Stimulated activated CD8-positive, alpha-beta memory T cell treated with anti-CD3 and anti-CD28 coated beads, Interleukin-15, amount 100 ng/mL, for 48 hours (primary cell): Measurements from ENCODE around the gene NOX3.
"Not testable (repeated sequence)": the region's sequence is repeated elsewhere in the genome, so short reads cannot be mapped to it uniquely, and the experiment has no call there.

ENCODE experiments used
- DNase-seq, 2 donors: peaks; one replicate each; pipeline ENCODE4 v3.0.0-alpha.2; 2020; ENCODE audit warnings: low read depth in 2 of 2

Gene NOX3

DNA sequence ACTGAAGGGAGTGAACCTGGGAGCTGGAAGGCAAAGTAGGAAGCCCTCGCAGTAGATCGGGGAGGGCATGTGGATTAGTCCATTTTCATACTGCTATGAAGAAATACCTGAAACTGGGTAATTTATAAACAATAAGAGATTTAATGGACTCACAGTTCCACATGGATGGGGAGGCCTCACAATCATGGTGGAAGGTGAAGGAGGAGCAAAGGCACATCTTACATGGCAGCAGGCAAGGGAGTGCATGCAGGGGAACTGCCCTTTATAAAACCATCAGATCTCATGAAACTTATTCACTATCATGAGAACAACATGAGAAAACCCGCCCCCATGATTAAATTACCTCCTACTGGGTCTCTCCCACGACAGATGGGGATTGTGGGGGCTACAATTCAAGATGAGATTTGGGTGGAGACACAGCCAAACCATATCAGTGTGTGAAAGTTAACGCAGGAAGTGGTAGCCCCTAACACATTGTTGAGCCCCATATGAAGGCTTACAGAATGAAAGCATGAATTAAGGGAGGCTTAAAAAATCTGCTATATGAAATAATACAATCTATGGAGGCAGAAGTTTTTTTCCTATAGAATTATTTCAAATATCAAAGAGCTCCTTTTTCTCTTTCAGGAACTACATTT is 15.5 kb upstream of the NOX3 start:
- not testable (repeated sequence) for DNase-seq

DNA sequence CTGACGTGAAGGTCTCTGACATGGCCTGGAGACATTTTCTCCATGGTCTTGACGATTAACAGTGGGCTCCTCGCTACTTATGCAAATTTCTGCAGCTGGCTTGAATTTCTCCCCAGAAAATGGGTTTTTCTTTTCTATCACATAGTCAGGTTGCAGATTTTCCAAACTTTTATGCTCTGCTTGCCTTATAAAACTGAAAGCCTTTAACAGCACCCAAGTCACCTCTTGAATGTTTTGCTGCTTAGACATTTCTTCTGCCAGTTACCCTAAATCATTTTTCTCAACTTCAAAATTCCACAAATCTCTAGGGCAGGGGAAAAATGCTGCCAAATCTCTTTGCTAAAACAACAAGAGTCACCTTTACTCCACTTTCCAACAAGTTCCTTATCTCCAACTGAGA is 12.9 kb upstream of the NOX3 start:
- DNase-seq, result not testable (repeated sequence)

DNA sequence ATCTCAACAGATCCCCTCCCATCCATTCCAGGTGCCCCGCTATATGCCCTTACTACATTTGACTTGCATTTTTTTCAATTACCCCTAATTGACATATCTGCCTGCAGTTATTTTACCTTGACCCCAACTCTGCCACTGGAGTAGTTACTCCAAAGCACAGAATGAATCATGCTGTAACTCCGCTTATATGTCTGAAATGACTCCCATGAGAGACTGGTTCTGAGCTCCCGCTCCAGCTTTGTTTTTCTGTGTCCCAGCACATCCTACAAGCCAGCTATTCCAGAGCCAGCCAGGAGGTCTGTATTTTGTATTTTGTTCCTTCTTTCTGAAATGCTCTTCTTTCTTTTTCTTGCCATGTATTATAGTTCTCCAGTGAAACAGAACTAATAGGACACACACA is 10.9 kb upstream of the NOX3 start:
- DNase-seq, result no peak

GRCh38 chr6:155461556-155461955 is 5.9 kb upstream of the NOX3 start:
- no peak for DNase-seq

GRCh38 chr6:155454471-155454870 is 1.2 kb downstream of the NOX3 start:
- DNase-seq, result no peak

GRCh38 chr6:155454008-155454407 is 1.6 kb downstream of the NOX3 start:
- no peak for DNase-seq

- DNase-seq, result no peak
These were observed 3.1 kb downstream of the NOX3 start for GRCh38 chr6:155452576-155452975.

- not testable (repeated sequence) for DNase-seq
These were observed 4.1 kb downstream of the NOX3 start for GRCh38 chr6:155451530-155451929.

DNA sequence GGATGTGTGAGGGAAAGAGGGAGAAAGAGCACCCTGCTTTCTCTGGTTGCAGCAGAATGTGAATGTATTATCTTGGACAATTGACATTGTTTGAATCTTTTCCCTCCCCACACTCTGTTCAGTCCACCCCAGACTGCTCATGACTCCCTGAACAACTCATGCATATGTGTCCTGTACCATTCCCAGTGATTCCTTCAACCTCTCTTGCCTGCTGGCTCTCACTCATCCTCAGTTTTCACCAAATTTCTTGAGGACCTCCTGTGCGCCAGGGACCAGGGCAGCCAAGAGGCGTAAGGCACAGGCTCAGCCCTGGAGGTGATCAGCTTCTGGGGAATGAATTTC is 5.4 kb downstream of the NOX3 start:
- no peak for DNase-seq

DNA sequence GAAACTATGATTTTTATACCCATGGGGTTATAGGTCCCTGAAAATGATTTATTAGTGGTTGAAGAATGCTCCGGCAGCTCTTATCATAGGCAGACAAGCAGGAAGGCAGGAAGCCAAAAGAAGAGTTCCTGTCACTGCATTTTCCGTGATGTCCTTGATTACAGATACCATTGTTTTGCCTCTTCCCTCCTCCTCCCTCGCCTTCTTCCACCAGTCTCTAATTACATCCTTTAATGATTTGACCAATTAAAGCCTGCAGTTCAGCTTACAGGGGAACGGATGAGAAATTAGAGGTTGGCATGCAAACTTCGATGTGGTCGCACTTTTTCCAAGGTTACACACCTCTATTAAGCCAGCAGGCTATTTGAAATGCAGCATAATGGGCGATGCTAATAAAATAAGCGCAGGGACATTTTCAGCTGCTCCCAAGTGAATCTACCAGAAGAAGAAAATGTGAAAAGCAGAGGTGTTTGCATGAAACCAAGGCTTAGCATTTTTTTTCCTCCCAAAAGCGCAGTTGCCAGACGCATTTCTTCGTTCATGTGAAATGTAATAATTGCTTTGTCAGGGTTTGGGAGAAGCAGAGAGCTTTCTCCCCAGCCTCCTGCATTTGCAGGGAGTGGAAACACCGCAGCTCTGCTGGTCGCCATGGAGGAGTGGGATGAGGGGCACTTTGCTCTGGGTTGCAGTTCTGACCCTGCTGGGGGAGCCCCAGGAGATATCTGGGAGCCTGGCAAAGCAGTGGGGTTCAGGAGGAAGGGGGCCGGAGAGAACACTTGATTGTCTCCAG is 6.0 kb downstream of the NOX3 start:
- DNase-seq, result no peak

- no peak for DNase-seq
These were observed 6.8 kb downstream of the NOX3 start for GRCh38 chr6:155448668-155449449.

DNA sequence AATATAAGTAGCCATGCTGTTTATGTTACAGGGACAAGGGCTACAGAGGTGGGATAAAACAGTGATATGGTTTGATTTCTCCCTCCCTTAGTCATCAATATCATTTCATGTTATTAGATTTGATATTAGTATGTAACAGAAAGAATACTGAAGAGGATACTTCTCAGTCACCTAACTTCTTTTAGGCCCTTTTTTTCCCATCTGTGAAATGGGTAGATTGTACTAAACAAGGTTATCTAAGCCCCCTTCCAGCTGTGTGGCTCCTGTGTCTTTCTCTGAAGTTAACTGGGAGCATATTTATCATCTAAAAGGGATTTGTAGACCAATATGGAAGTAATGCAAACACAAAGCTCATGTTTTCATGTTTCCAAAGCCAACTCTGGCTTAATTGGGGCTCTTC is 7.7 kb downstream of the NOX3 start:
- DNase-seq, result no peak

- DNase-seq, result peak in 1 of 2 donors; percentile 1
These were observed 10.4 kb downstream of the NOX3 start for GRCh38 chr6:155444952-155445903.

GRCh38 chr6:155444120-155444917 is 11.3 kb downstream of the NOX3 start:
- no peak for DNase-seq

- DNase-seq, result no peak
These were observed 12.5 kb downstream of the NOX3 start for GRCh38 chr6:155443168-155443567.

DNA sequence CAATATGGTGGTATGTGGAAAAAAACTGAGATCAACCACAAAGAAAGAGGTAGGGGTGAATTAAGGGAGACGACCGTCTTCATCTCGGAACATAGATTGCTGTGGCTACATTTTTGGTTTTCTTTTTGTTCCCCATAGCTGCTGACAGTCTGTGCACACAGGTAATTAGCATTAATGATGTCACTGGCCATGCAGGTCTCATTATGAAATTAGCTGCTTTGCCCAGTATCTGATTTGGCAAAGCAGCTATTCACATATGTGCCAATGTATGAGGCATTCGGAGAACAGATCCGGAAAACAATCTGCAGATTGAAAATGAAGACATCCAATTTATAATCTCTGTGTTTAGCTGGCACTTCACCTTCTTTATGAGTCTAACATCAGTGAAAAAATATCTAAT is 13.1 kb downstream of the NOX3 start:
- DNase-seq, result no peak

DNA sequence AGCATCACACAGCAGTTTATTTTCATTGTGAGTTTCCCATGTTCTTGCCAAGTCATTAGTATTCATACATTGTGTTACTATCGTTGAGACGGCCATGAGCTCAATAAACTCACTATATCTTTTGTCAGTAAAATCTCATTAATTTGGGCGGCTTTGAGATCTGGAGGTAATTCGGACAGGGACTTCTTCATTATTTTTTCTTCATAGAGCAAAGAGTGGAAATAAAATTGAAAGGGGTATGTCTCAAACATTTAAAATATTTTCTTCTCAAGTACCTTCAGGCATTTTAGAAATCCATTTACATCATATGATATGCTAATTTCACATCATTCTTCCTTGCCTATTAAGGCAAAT is 14.6 kb downstream of the NOX3 start:
- DNase-seq, result no peak

DNA sequence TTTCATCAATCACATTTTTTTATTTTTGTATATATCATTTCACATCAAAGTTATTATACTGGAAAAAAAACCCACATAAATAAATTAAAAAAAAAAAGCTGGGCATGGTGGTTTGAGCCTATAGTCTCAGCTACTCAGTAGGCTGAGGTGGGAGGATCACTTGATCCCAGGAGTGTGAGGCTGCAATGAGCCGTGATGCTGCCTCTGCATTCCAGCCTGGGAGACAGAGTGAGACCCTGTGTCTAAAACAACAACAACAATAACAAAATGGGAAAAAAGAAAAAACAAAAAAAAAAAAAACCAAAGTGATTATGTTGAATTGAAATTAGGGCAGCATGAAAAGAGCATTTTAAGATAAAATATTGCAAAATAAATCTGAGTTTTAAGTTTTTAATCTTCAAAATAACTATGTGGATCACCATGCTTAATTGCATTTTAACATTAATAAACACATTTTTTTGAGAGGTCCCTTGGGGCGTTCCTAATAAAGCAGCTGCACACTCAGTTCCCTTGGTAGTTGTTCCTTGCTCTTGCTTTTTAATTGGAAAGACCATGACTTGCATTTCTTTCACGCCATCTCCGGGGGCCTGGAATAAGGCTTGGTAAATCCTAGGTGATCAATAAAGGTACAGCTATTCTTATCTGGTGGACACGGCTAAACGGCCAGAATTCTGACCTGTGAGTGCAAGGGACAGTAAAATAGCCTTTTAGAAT is 15.1 kb downstream of the NOX3 start:
- no peak for DNase-seq

- DNase-seq, result no peak
These were observed 16.3 kb downstream of the NOX3 start for GRCh38 chr6:155439376-155439775.
